ENCODE data around the gene ADARB2.

ADARB2 gene

GRCh38 chr10:1133495-1134045, 603.8 kb downstream of the ADARB2 start:
- CTCF ChIA-PET = no interaction called here
- POLR2A ChIA-PET = no interaction called here
- TF ChIP-seq FOXK2 (IDR thresholded peaks at IDR 0.05) (no peak), NFRKB (IDR thresholded peaks at IDR 0.05) (no peak), FOXM1 (IDR thresholded peaks at IDR 0.05; ENCODE audit: borderline replicate concordance) (no peak), LEF1 (IDR thresholded peaks at IDR 0.05; ENCODE audit: borderline replicate concordance) (no peak), ZNF384 (IDR thresholded peaks at IDR 0.05) (no peak), ARNT (IDR thresholded peaks at IDR 0.05) (no peak), HDGF (IDR thresholded peaks at IDR 0.05; ENCODE audit: borderline replicate concordance) (no peak), ELF4 (IDR thresholded peaks at IDR 0.05) (no peak), BHLHE40 (IDR thresholded peaks at IDR 0.05; ENCODE audit: borderline replicate concordance) (no peak), SUZ12 (IDR thresholded peaks at IDR 0.05) (no peak), FOXA1 (IDR thresholded peaks at IDR 0.05) (no peak), L3MBTL2 (conservative IDR thresholded peaks at IDR 0.05) (no peak), TARDBP (IDR thresholded peaks at IDR 0.05) (no peak), CTBP1 (IDR thresholded peaks at IDR 0.05; ENCODE audit: borderline replicate concordance) (no peak), SP1 (IDR thresholded peaks at IDR 0.05) (no peak)
- TF ChIP-seq, protein P1, sequence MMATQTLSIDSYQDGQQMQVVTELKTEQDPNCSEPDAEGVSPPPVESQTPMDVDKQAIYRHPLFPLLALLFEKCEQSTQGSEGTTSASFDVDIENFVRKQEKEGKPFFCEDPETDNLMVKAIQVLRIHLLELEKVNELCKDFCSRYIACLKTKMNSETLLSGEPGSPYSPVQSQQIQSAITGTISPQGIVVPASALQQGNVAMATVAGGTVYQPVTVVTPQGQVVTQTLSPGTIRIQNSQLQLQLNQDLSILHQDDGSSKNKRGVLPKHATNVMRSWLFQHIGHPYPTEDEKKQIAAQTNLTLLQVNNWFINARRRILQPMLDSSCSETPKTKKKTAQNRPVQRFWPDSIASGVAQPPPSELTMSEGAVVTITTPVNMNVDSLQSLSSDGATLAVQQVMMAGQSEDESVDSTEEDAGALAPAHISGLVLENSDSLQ (IDR thresholded peaks at IDR 0.05) = no peak
- DNase-seq (ENCODE audit: extremely low spot score) = no peak

GRCh38 chr10:1132584-1132983, 604.7 kb downstream of the ADARB2 start:
- no peak for TF ChIP-seq TARDBP (IDR thresholded peaks at IDR 0.05)
- no peak for TF ChIP-seq CTBP1 (IDR thresholded peaks at IDR 0.05; ENCODE audit: borderline replicate concordance)
- TF ChIP-seq FOXK2 (IDR thresholded peaks at IDR 0.05) = no peak
- TF ChIP-seq, protein P1 (IDR thresholded peaks at IDR 0.05) = no peak
- TF ChIP-seq SUZ12 (IDR thresholded peaks at IDR 0.05) = no peak
- TF ChIP-seq ELF4 (IDR thresholded peaks at IDR 0.05) = no peak
- no peak for TF ChIP-seq FOXA1 (IDR thresholded peaks at IDR 0.05)
- TF ChIP-seq NFRKB (IDR thresholded peaks at IDR 0.05) = no peak
- TF ChIP-seq HDGF (IDR thresholded peaks at IDR 0.05; ENCODE audit: borderline replicate concordance) = no peak
- TF ChIP-seq FOXM1 (IDR thresholded peaks at IDR 0.05; ENCODE audit: borderline replicate concordance) = no peak
- TF ChIP-seq SP1 (IDR thresholded peaks at IDR 0.05) = no peak
- TF ChIP-seq ARNT (IDR thresholded peaks at IDR 0.05) = no peak
- no peak for TF ChIP-seq LEF1 (IDR thresholded peaks at IDR 0.05; ENCODE audit: borderline replicate concordance)
- no peak for TF ChIP-seq L3MBTL2 (conservative IDR thresholded peaks at IDR 0.05)
- TF ChIP-seq BHLHE40 (IDR thresholded peaks at IDR 0.05; ENCODE audit: borderline replicate concordance) = no peak
- ChIA-PET CTCF (no interaction called here), POLR2A (no interaction called here)
- DNase-seq (ENCODE audit: extremely low spot score) = no peak

DNA sequence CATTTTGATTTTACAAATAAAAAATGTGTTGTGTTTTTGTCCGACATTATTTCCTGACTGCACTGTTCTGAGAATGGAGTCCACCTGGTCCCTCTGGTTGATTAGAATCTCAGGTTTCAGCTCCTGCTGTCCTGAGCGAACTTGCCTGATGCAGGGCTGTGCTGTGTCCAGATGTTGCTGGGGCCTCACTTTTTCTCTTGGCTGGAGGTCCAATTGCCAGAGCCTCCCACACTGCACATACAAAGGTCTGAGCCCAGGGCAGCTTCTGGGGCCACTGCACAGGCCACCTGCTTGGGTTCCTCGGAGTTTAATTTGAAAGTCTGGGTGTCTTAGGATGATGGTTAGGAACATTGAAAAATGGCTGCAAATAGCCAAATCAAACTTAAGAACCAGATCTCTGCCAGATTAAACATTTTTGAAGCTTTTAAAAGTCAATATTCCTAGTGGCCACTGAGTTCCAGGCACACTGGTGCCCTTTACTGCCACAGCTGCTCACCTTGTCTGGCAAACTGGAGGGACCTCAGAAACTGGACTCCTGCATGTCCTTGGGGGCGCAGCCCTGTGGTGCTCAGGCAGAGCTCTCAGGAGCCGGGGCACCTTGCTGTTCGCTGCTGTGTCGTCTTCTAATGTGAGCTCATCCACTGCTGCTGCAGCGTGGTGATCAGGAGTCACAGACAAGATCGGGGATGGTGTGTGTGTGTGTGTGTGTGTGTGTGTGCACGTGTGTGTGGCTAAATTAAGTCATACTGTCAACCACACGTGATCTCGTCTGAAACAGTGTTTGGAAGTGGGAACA, 606.1 kb downstream of the ADARB2 start:
- POLR2A ChIA-PET = no interaction called here
- no peak for TF ChIP-seq TARDBP (IDR thresholded peaks at IDR 0.05)
- TF ChIP-seq, protein P1 (IDR thresholded peaks at IDR 0.05) = no peak
- TF ChIP-seq NFRKB (IDR thresholded peaks at IDR 0.05) = no peak
- TF ChIP-seq ARNT (IDR thresholded peaks at IDR 0.05) = no peak
- no peak for TF ChIP-seq CTBP1 (IDR thresholded peaks at IDR 0.05; ENCODE audit: borderline replicate concordance)
- TF ChIP-seq ZNF384 (IDR thresholded peaks at IDR 0.05) = no peak
- no peak for TF ChIP-seq ELF4 (IDR thresholded peaks at IDR 0.05)
- no peak for TF ChIP-seq FOXA1 (IDR thresholded peaks at IDR 0.05)
- no peak for TF ChIP-seq FOXK2 (IDR thresholded peaks at IDR 0.05)
- no peak for TF ChIP-seq L3MBTL2 (conservative IDR thresholded peaks at IDR 0.05)
- DNase-seq (ENCODE audit: extremely low spot score) = no peak
- CTCF ChIA-PET = no interaction called here

GRCh38 chr10:1130226-1130625, 607.1 kb downstream of the ADARB2 start:
- DNase-seq (ENCODE audit: extremely low spot score) = no peak
- TF ChIP-seq SP1 (IDR thresholded peaks at IDR 0.05) = no peak
- TF ChIP-seq ZNF384 (IDR thresholded peaks at IDR 0.05) = no peak
- no peak for TF ChIP-seq ARNT (IDR thresholded peaks at IDR 0.05)
- no peak for TF ChIP-seq ELF4 (IDR thresholded peaks at IDR 0.05)
- TF ChIP-seq SUZ12 (IDR thresholded peaks at IDR 0.05) = no peak
- TF ChIP-seq NFRKB (IDR thresholded peaks at IDR 0.05) = no peak
- TF ChIP-seq, protein P1 (IDR thresholded peaks at IDR 0.05) = no peak
- TF ChIP-seq LEF1 (IDR thresholded peaks at IDR 0.05; ENCODE audit: borderline replicate concordance) = no peak
- TF ChIP-seq FOXK2 (IDR thresholded peaks at IDR 0.05) = no peak
- no peak for TF ChIP-seq L3MBTL2 (conservative IDR thresholded peaks at IDR 0.05)
- TF ChIP-seq CTBP1 (IDR thresholded peaks at IDR 0.05; ENCODE audit: borderline replicate concordance) = no peak
- no peak for TF ChIP-seq FOXA1 (IDR thresholded peaks at IDR 0.05)
- TF ChIP-seq BHLHE40 (IDR thresholded peaks at IDR 0.05; ENCODE audit: borderline replicate concordance) = no peak
- no peak for TF ChIP-seq FOXM1 (IDR thresholded peaks at IDR 0.05; ENCODE audit: borderline replicate concordance)
- TF ChIP-seq TARDBP (IDR thresholded peaks at IDR 0.05) = no peak
- no peak for TF ChIP-seq HDGF (IDR thresholded peaks at IDR 0.05; ENCODE audit: borderline replicate concordance)
- ChIA-PET POLR2A (no interaction called here), CTCF (no interaction called here)

DNA sequence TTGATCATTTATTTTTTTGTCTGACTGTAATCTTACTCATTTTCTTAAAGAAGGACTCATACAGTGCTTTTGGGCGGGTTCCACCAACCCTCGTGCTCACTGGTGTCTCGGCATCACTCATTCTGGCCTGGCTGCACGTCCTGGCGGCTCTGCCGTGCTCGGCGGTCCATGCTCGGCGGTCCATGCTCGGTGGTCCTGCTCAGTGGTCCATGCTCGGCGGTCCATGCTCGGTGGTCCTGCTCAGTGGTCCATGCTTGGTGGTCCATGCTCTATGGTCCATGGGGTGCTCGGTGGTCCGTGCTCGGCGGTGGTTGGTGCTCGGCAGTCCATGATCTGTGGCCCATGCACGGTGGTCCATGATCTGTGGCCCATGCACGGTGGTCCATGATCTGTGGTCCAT, 608.7 kb downstream of the ADARB2 start:
- CTCF ChIA-PET = no interaction called here

More for the DNA sequence above, 608.7 kb downstream of the ADARB2 start:
- POLR2A ChIA-PET = no interaction called here
- TF ChIP-seq ELF4 (IDR thresholded peaks at IDR 0.05) (no peak), SP1 (IDR thresholded peaks at IDR 0.05) (no peak), L3MBTL2 (conservative IDR thresholded peaks at IDR 0.05) (no peak), BHLHE40 (IDR thresholded peaks at IDR 0.05; ENCODE audit: borderline replicate concordance) (no peak), ZNF384 (IDR thresholded peaks at IDR 0.05) (no peak), SUZ12 (IDR thresholded peaks at IDR 0.05) (no peak), LEF1 (IDR thresholded peaks at IDR 0.05; ENCODE audit: borderline replicate concordance) (no peak), FOXA1 (IDR thresholded peaks at IDR 0.05) (no peak)
- TF ChIP-seq, protein P1 (IDR thresholded peaks at IDR 0.05) = no peak
- no peak for DNase-seq (ENCODE audit: extremely low spot score)

Measured in HEK293T (cell line).